Activated CD4-positive, alpha-beta T cell treated with anti-CD3 and anti-CD28 coated beads, Interleukin-2, Interleukin-4, amounts not matched to agents 100 ng/mL and 50 ng/mL, durations not matched to agents 16 hours and 8 hours (primary cell): ENCODE results near the gene GMDS.

Source experiments
- DNase-seq: peaks from one replicate; pipeline ENCODE4 v3.0.0-alpha.2; 2020; ENCODE audit warnings: low spot score

GMDS gene

DNA sequence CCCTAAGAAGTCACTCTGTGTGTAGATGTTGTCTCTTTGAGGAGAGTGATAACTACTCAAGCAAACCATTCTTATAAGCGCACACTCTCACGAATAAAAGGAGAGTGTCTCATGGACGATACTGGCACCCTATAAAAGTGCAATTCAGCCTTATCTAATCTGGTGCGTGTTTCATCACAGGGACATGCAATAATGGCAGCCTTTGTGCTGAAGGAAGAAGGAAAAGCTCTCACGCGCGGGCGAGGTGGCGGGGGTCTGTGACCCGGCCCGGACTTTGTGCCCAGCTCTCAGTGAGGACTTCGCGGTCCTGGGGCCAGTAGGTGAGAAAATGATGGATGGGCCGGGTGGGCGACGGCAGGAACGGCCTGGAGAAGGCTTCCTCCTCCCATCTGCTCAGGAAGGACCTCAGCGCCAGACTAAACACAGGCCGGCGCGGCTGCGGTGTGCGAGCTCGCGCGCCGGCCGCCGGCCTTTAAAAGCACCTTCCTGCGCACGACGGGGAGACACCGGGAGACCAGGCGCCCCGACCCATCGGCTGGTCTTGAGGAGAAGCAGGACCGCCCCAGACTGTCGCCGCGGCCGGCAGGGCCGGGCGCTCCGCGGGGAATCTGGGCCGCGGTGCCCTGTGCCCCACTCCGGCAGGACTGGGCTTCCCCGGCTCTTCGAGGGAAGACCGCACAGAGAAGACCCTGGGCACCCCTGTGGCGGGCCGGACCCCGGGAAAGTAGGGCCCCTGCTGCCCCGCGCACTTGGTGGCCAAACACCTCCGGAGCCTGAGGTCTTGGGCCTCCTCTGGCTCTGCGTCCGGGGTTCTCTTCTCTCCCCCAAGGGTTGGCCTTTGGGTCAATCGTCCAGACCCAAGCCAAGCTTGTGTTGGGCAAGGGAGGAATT lies 644.0 kb downstream of the GMDS start:
- DNase-seq: no peak

GRCh38 chr6:1600764-1601157 lies 644.6 kb downstream of the GMDS start:
- DNase-seq: no peak

GRCh38 chr6:1600063-1600763 lies 645.2 kb downstream of the GMDS start:
- no peak for DNase-seq

GRCh38 chr6:1599469-1599868 lies 645.9 kb downstream of the GMDS start:
- DNase-seq: no peak

- DNase-seq: no peak
Measured at GRCh38 chr6:1598886-1599285, 646.5 kb downstream of the GMDS start.

- no peak for DNase-seq
Measured at GRCh38 chr6:1598433-1598832, 647.0 kb downstream of the GMDS start.

GRCh38 chr6:1597924-1598323 lies 647.5 kb downstream of the GMDS start:
- no peak for DNase-seq

DNA sequence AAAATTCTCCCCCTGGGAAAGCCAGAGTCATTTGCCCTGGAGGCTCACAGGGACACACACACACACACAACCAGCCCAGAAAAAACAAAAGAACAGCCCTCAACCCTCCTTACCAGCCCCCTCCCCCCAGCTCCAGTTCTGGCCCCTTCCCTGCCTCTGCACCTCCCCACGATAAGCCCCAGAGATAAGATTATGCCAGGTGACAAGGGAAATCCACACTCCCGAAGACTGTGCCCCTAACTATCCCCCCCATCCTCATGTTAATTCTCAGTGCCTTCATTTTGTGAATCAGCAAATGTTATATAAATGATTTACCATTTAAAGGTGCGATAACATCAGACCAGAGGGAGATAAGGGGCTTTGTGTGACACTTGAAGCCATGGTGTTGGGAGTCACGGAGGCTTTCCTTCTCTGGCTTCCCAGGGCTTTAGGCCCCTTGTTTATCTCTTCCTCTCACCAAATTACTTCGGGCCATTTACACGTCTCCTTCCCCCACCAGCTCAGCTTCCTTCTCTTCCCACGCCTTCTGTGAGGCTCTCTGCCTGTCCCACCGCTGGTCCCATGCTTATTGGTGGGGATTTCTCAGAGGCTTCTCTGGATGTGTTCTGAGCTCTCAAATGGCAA lies 648.2 kb downstream of the GMDS start:
- no peak for DNase-seq

DNA sequence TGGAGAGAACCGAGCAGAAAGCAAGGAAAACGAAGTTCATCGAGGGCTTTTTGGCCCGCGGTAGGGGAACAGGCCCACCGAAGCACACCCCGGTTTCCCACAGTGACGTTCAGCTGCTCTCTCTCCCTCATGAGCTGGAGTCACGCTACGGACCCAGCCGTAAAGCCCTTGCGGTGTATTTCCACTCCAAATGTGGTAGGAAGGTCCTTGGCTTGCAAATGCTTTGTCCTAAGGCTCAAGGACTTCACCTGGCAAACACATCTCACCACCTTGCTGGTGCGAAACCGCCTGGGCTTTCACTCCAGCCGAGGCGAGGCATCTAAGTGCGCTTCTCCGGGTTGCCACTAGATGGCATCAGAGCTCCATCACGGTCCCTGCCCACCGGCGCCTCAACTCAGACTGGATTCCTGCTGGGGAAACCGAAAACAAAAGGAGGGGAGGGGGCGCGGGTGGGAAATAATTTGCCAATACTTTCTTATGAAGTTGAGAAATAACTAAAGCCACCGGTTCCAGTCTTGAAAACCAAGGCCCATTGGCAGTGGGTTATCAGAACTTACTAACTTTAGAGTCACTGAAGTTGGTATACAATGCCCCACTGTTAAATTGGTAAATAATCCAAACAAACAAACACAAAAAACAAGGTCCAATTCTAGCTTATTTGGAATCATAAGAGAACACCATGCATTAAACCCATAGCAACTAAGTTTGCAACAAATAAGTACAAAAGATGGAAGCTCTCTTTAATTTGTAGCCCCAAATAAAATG lies 649.1 kb downstream of the GMDS start:
- peak; percentile 58 for DNase-seq

DNA sequence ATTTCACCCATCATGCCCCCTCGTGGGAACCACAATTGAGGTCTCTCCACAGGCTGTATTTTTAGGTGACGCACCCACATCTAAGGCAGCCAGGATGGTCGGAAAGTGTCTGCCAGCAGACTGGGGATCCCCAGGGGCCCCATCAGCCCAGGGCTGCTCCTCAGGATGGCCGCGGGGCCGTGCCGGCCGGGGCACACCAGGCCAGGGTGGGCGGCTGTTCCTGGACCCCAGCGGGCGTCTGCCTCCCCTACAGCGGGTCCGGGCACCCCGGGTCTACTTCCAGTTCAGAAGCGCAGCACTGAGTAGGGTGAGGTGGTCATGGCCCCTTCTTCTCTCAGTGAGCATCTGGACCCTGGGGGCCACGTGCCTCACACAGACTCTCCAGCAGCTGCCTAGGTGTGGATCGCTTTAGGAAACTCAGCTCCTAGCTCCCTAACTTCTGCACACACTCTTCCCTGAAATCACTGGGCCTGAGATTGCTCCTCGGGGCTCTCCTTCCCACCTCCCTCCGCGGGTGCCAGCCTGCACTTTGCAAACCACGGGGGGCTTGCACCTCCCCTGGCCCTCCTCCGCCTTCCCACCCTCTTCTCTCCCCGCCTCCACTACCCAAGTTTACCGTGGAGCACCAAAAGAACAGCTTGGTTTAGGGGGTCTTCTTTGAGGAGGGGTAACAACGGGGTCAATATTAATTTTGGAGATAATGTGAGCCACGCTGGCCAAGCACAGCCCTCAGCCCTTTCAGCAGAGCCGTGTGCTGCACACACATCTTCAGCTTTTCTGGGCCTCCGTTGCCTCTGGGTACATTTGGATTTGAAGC lies 649.9 kb downstream of the GMDS start:
- DNase-seq: no peak

GRCh38 chr6:1594445-1595200 lies 650.8 kb downstream of the GMDS start:
- no peak for DNase-seq

GRCh38 chr6:1593958-1594314 lies 651.5 kb downstream of the GMDS start:
- DNase-seq: no peak

DNA sequence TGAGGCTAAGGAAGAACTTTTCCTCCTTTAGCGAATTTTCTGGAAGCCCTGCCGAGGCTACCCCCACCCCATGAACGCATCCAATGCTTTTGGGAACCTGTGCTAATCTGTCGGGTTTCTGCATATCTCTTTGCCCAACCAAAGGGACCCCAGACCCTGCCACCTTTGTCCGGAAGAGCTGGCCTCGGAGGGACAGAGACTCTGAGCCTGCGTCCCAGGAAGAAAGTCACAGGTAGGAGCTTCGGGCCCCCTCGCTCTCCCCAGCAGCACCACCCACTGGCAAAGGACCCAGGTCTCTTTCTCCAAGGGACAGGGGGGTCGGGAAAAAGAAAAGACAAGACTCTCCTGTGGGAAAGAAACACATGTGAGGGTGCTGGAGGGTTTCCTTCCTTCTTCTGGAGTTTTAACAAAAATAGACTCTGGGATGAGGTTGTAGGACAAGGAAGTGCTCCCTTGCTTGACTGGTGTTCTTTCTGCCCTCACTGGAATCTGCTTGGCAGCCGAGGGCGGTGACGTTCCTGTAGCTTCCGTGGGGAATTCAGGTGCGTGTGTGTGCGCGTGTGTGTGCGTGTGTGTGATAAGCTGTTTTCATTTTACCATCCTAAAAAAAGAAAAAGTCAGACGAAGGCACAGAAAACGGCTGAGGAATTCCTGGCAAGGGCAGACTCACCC lies 652.0 kb downstream of the GMDS start:
- no peak for DNase-seq

GRCh38 chr6:1592852-1593251 lies 652.6 kb downstream of the GMDS start:
- no peak for DNase-seq

DNA sequence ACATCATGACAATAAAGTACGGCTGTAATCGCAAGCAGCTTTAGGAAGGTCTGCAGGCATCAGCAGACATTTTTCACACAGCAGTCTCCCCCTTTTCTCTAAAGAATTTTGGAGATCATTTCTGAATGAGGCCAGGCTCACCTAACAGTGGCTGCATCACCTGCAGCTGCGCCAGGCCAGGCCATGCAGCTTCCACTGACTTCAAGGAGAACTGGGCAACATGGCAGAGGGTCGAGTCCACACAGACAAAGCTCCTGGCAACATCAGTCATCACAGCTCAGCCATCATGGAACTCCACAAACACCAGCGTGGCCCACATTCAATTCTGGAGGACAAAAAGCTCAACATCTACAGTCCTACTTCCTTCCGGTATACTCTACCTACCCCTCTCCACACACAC lies 653.5 kb downstream of the GMDS start:
- no peak for DNase-seq

- no peak for DNase-seq
Measured at GRCh38 chr6:1591243-1591642, 654.2 kb downstream of the GMDS start.

- DNase-seq: no peak
Measured at GRCh38 chr6:1590580-1590979, 654.8 kb downstream of the GMDS start.

DNA sequence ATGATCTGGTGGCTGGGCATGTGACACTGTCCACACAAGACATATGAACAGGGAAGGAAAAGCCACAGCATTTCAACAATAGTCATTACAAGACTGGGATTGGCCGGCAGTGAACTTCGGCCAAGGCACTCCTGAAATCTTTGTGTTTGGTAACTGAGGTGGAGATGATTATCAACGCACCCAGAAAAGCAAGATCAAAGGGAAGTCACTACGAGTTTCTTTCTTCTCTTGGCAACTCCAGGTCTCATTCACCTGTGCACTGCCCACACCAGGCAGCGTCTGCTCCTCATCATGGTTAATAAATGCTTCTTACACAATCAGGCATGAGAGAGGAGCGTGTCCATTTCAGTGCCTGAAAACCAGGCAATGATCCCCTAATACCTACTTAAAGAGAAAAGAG lies 656.2 kb downstream of the GMDS start:
- DNase-seq: no peak

DNA sequence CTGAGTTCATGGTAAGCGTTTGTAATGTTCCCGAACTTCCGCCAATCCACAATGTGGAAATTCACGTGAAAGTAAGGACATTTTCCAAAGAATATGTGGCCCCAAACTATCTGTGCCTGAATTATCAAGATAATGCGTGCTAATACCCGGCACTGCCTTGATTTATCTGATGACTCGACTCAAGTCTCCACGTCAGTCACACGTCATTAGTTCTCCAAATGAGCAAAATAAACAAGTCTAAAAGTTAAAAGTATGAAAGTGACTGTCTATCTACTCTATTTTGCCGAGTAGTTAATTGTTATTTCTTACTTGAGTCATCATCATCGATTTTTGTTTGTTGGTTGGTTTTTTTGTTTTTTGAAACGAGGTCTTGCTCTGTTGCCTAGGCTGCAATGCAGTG lies 657.4 kb downstream of the GMDS start:
- DNase-seq: no peak

DNA sequence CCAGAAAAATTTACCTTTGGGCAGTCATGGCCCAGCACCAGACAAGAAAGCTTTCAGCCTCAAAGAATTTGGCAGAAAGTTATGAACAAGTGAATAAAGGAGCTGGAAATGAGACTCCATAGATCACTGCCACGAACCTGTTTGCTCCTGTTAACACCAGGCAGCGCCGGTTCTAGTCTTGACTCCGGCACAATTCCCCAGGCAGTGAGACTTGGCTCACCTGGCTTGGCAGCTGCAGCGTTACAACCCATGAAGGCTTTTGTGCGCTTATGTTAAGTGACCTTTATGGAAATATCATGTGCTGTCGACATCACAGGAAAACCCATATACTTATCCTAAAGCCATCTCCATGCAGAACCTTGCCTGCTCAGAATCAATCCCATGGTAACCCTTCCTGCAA lies 657.9 kb downstream of the GMDS start:
- no peak for DNase-seq
